Motor neuron (in vitro differentiated cells): ENCODE results near the gene FAM83G. TPM values are rescaled to one million over a fixed set of nuclear protein-coding genes. Genes with fewer than 3 reads are reported as not detected.

ENCODE experiments used
- ATAC-seq, 8 experiments: fragments of 200-7000 bp; cut with Tn5 transposase; replicated peaks in 6 of 8; 2 replicates each; pipeline ENCODE4 v1.8.0; 2021; ENCODE audit warnings: mild to moderate bottlenecking in 8 of 8, moderate library complexity in 8 of 8
- H3K27ac ChIP-seq, 2 donors: fragments of 250-450 bp; sonication (Bioruptor Pico); 2 replicates each; pipeline ENCODE4 v1.9.0; 2021; ENCODE audit warnings: antibody characterized with exemption in 2 of 2, mild to moderate bottlenecking in 2 of 2, moderate library complexity in 1 of 2
- H3K4me1 ChIP-seq, 2 donors: fragments of 250-450 bp; sonication (Bioruptor Pico); replicated peaks in 1 of 2; 2 replicates each; pipeline ENCODE4 v1.6.1; 2021; ENCODE audit warnings: antibody characterized with exemption in 2 of 2, mild to moderate bottlenecking in 2 of 2, moderate library complexity in 1 of 2
- H3K4me3 ChIP-seq, 5 donors: fragments of 250-450 bp; sonication (Bioruptor Pico); 2 replicates each; pipeline ENCODE4 v1.9.0; 2021; ENCODE audit warnings: antibody characterized with exemption in 5 of 5, mild to moderate bottlenecking in 5 of 5, moderate library complexity in 4 of 5
- WGBS, 10 experiments: fragments of 450-650 bp; shearing (Covaris generic); methylation state at CpG; one replicate each; pipeline ENCODE4 v1.0.0; 2022; 5-methylcytosine and 5-hydroxymethylcytosine counted together
- in situ Hi-C, 9 experiments: fragments of 400-800 bp; cut with MboI; loops; one replicate each; pipeline ENCODE4 v1.15.0; 2021; ENCODE audit warnings: low sequenced_read_pairs in 9 of 9, low pct_unique_long_range_greater_than_20kb in 2 of 9; ENCODE audit not compliant: unreplicated experiment in 9 of 9
- total RNA-seq, 8 experiments: library from RNA; unstranded; fragments of 300-600 nt; gene quantifications; 2 replicates each; pipeline versions ENCODE4 v1.2.3 to v1.2.4, GENCODE V29; 2022

Gene FAM83G
- total RNA-seq, 8 experiments from 2014 or later = 0.37 to 5.9 (median 2.0) TPM

- in situ Hi-C loops = no loop called here
- H3K4me1 ChIP-seq = no peaks in the 10 kb centered on the region
- H3K4me3 ChIP-seq = no peak overlapping the region
- no peak for ATAC-seq
- no peak overlapping the region for H3K27ac ChIP-seq
- WGBS, 10 experiments = 100% methylated on average over 1 of the region's 6 CpGs; no CpG with 5 or more reads in 9 of the 10 experiments
These were observed 7.0 kb upstream of the FAM83G start for GRCh38 chr17:19011581-19011980.

- 35 to 100% (median 80%) methylated on average over 2 to 6 of the region's 11 CpGs; no CpG with 5 or more reads in 5 of the 10 experiments for WGBS, 10 experiments
- Histone ChIP-seq H3K27ac (no peak overlapping the region), H3K4me1 (no peaks in the 10 kb centered on the region), H3K4me3 (no peak overlapping the region)
- in situ Hi-C loops = no loop called here
- peak in 3 of 8 experiments; percentile 82 to 97 (median 96) for ATAC-seq
These were observed 6.4 kb upstream of the FAM83G start for GRCh38 chr17:19010729-19011505.

- peaks cover 0 to 5% of the 10 kb centered on the region in 2 donors for H3K4me1 ChIP-seq
- no peak overlapping the region for H3K4me3 ChIP-seq
- 50 to 89% (median 72%) methylated on average over 1 to 10 of the region's 12 CpGs; no CpG with 5 or more reads in 3 of the 10 experiments for WGBS, 10 experiments
- ATAC-seq = no peak
- in situ Hi-C loops = no loop called here
- H3K27ac ChIP-seq = no peak overlapping the region
These were observed 5.4 kb upstream of the FAM83G start for GRCh38 chr17:19009970-19010369.

- peaks cover 0 to 5% of the 10 kb centered on the region in 2 donors for H3K4me1 ChIP-seq
- no peak for ATAC-seq
- H3K27ac ChIP-seq = no peak overlapping the region
- no peak overlapping the region for H3K4me3 ChIP-seq
- in situ Hi-C loops = no loop called here
These were observed 2.1 kb upstream of the FAM83G start for GRCh38 chr17:19006698-19007097.

GRCh38 chr17:19005789-19006430 is 1.3 kb upstream of the FAM83G start:
- Histone ChIP-seq H3K4me3 (no peak overlapping the region), H3K27ac (no peak overlapping the region), H3K4me1 (peaks cover 0 to 7% of the 10 kb centered on the region in 2 donors)
- in situ Hi-C loops = no loop called here
- ATAC-seq = no peak
- WGBS, 10 experiments = 83 to 100% (median 96%) methylated on average over 1 to 3 of the region's 4 CpGs; no CpG with 5 or more reads in 6 of the 10 experiments

- Histone ChIP-seq H3K4me3 (peak overlapping the region in 1 of 5 donors; percentile 36), H3K4me1 (peaks cover 0 to 12% of the 10 kb centered on the region in 2 donors), H3K27ac (no peak overlapping the region)
- WGBS, 10 experiments = 83% methylated on average over 2 of the region's 13 CpGs; no CpG with 5 or more reads in 9 of the 10 experiments
- ATAC-seq = peak in 3 of 8 experiments; percentile 4 to 17 (median 4)
- in situ Hi-C loops = no loop called here
These were observed 691 bp upstream of the FAM83G start for GRCh38 chr17:19005137-19005773.

- ATAC-seq = peak in 7 of 8 experiments; percentile 7 to 49 (median 17)
- in situ Hi-C loops = no loop called here
- Histone ChIP-seq H3K4me3 (peak overlapping the region in 4 of 5 donors; percentile 16 to 36 (median 26)), H3K4me1 (peaks cover 0 to 12% of the 10 kb centered on the region in 2 donors), H3K27ac (no peak overlapping the region)
- 33 to 80% (median 53%) methylated on average over 1 to 8 of the region's 73 CpGs; no CpG with 5 or more reads in 5 of the 10 experiments for WGBS, 10 experiments
These were observed 782 bp downstream of the FAM83G start for GRCh38 chr17:19003543-19004420.

GRCh38 chr17:19002805-19003542 is 1.6 kb downstream of the FAM83G start:
- in situ Hi-C loops = no loop called here
- peak in 2 of 8 experiments; percentile 3 to 7 for ATAC-seq
- peaks cover 0 to 12% of the 10 kb centered on the region in 2 donors for H3K4me1 ChIP-seq
- WGBS, 10 experiments = 59 to 100% (median 88%) methylated on average over 1 to 5 of the region's 11 CpGs; no CpG with 5 or more reads in 3 of the 10 experiments
- H3K27ac ChIP-seq = no peak overlapping the region
- H3K4me3 ChIP-seq = no peak overlapping the region

GRCh38 chr17:19001907-19002590 is 2.5 kb downstream of the FAM83G start:
- WGBS, 10 experiments = 33 to 81% (median 58%) methylated on average over 1 to 5 of the region's 7 CpGs; no CpG with 5 or more reads in 4 of the 10 experiments
- no peak for ATAC-seq
- H3K4me1 ChIP-seq = peaks cover 0 to 12% of the 10 kb centered on the region in 2 donors
- in situ Hi-C loops = no loop called here
- no peak overlapping the region for H3K4me3 ChIP-seq
- H3K27ac ChIP-seq = no peak overlapping the region

GRCh38 chr17:19000531-19001325 is 3.8 kb downstream of the FAM83G start:
- WGBS, 10 experiments = 45 to 100% (median 76%) methylated on average over 1 to 7 of the region's 17 CpGs; no CpG with 5 or more reads in 4 of the 10 experiments
- ATAC-seq = peak in 7 of 8 experiments; percentile 9 to 90 (median 85)

GRCh38 chr17:18999911-19000310 is 4.7 kb downstream of the FAM83G start:
- Histone ChIP-seq H3K27ac (no peak overlapping the region), H3K4me3 (no peak overlapping the region), H3K4me1 (peaks cover 0 to 7% of the 10 kb centered on the region in 2 donors)
- in situ Hi-C loops = no loop called here
- 88 to 92% methylated on average over 2 to 4 of the region's 6 CpGs; no CpG with 5 or more reads in 8 of the 10 experiments for whole genome bisulfite sequencing, 10 experiments
- no peak for ATAC-seq

More at GRCh38 chr17:19000531-19001325, 3.8 kb downstream of the FAM83G start:
- Histone ChIP-seq H3K27ac (peak overlapping the region in 1 of 2 donors; percentile 57), H3K4me3 (no peak overlapping the region), H3K4me1 (peaks cover 0 to 12% of the 10 kb centered on the region in 2 donors)
- in situ Hi-C loops = no loop called here
